Endothelial cell of umbilical vein (primary cell): Measurements from ENCODE around the gene CPLX1. TPM values are rescaled to one million over a fixed set of nuclear protein-coding genes. Genes with fewer than 3 reads are reported as not detected.

ENCODE experiments used
- BruUV-seq: library from RNA; stranded (reverse); fragments of 400-500 nt; replicated peaks from 2 replicates; lab custom pipeline; 2021; lab: Mats Ljungman, UMichigan
- CTCF ChIA-PET: fragments of 300-600, 350-600 bp; sonication (Branson Sonifier 250); formaldehyde crosslinking; loops from one replicate; lab custom pipeline; 2021; ENCODE audit warnings: antibody characterized with exemption, inconsistent platforms; lab: Charles Lee
- POLR2A ChIA-PET: fragments of 300-600, 350-600 bp; sonication (Branson Sonifier 250); formaldehyde crosslinking; loops from one replicate; lab custom pipeline; 2021; ENCODE audit warnings: antibody characterized with exemption, inconsistent platforms; lab: Charles Lee
- DNase-seq: peaks from one replicate; pipeline ENCODE4 v3.0.0-alpha.2; 2011; ENCODE audit warnings: low read depth, low spot score
- FAIRE-seq: peaks from 2 replicates; lab custom pipeline; 2011; peaks lifted over from hg19 to GRCh38; lab: Jason Lieb, UNC
- H2AFZ ChIP-seq: 2 replicates; pipeline ENCODE4 v1.6.0; 2012; ENCODE audit warnings: low read depth, low read length, control low read depth, inconsistent platforms
- H3K27ac ChIP-seq: 2 replicates; pipeline ENCODE4 v1.5.1; 2011; ENCODE audit warnings: low read depth, mild to moderate bottlenecking, control low read depth, low read length, moderate library complexity; ENCODE audit not compliant: insufficient read depth
- H3K27me3 ChIP-seq, 2 experiments: 2 replicates each; pipeline versions ENCODE4 v1.6.0 to v1.6.1; 2011; ENCODE audit warnings: low read length in 2 of 2, mixed read lengths in 1 of 2; ENCODE audit not compliant: control insufficient read depth in 2 of 2, insufficient read depth in 2 of 2
- H3K36me3 ChIP-seq, 2 experiments: 2 replicates in 1 of 2; 3 replicates in 1 of 2; pipeline ENCODE4 v1.5.1; 2011; ENCODE audit warnings: low read length in 2 of 2, mild to moderate bottlenecking in 1 of 2, moderate library complexity in 1 of 2; ENCODE audit not compliant: control insufficient read depth in 2 of 2, insufficient read depth in 2 of 2; ENCODE audit errors: extremely low read depth in 1 of 2
- H3K4me1 ChIP-seq: 3 replicates; pipeline ENCODE4 v1.5.1; 2011; ENCODE audit warnings: mild to moderate bottlenecking, low read length; ENCODE audit not compliant: control insufficient read depth, insufficient read depth; ENCODE audit errors: extremely low read depth
- H3K4me2 ChIP-seq: 2 replicates; pipeline ENCODE4 v1.6.1; 2011; ENCODE audit warnings: low read length, control low read depth, mixed read lengths; ENCODE audit not compliant: insufficient read depth
- H3K4me3 ChIP-seq, 3 experiments: fragments of 200-600 bp in 1 of 3; sonication (generic), shearing (Covaris generic) in 1 of 3; replicated peaks in 1 of 3; 2 replicates each; pipeline ENCODE4 v1.5.1; 2011 to 2016; ENCODE audit warnings: control low read depth in 3 of 3, low read length in 3 of 3, mild to moderate bottlenecking in 2 of 3, inconsistent platforms in 1 of 3, low read depth in 1 of 3, moderate library complexity in 1 of 3; ENCODE audit not compliant: insufficient read depth in 1 of 3
- H3K79me2 ChIP-seq: 2 replicates; pipeline ENCODE4 v1.6.0; 2012; ENCODE audit warnings: low read length, inconsistent platforms; ENCODE audit not compliant: control insufficient read depth, insufficient read depth
- H3K9ac ChIP-seq: replicated peaks from 2 replicates; pipeline ENCODE3; 2011; ENCODE audit warnings: low read length, control low read depth; ENCODE audit not compliant: insufficient read depth; ENCODE audit errors: extremely low read depth
- H3K9me1 ChIP-seq: replicated peaks from 3 replicates; pipeline ENCODE4 v1.6.0; 2011; ENCODE audit warnings: mild to moderate bottlenecking, low read length; ENCODE audit not compliant: control insufficient read depth, insufficient read depth; ENCODE audit errors: extremely low read depth
- H3K9me3 ChIP-seq: replicated peaks from 2 replicates; pipeline ENCODE4 v1.5.1; 2012; ENCODE audit warnings: low read length, inconsistent platforms; ENCODE audit not compliant: control insufficient read depth, insufficient read depth
- H4K20me1 ChIP-seq: replicated peaks from 2 replicates; pipeline ENCODE3; 2011; ENCODE audit warnings: mild to moderate bottlenecking, low read length; ENCODE audit not compliant: control insufficient read depth, insufficient read depth; ENCODE audit errors: extremely low read depth
- EZH2 ChIP-seq: IDR thresholded peaks from 2 replicates; pipeline ENCODE4 v1.6.1; 2012; ENCODE audit warnings: borderline replicate concordance, low read depth, mild to moderate bottlenecking, moderate library complexity, low read length, inconsistent platforms; ENCODE audit not compliant: severe bottlenecking
- FOS ChIP-seq: IDR thresholded peaks from 2 replicates; pipeline ENCODE4 v1.6.1; 2011; ENCODE audit warnings: mild to moderate bottlenecking, low read length, moderate library complexity, borderline replicate concordance; ENCODE audit not compliant: insufficient read depth
- MAX ChIP-seq: IDR thresholded peaks from 2 replicates; pipeline ENCODE4 v1.6.1; 2011; ENCODE audit not compliant: insufficient read depth, insufficient read length
- MYC ChIP-seq: IDR thresholded peaks from one replicate; pipeline ENCODE4 v1.6.1; 2011; ENCODE audit warnings: mild to moderate bottlenecking, low read depth, low read length
- POLR2A ChIP-seq: IDR thresholded peaks from 2 replicates; pipeline ENCODE4 v1.6.1; 2012; ENCODE audit warnings: low read depth, mild to moderate bottlenecking, control low read depth, low read length
- POLR2AphosphoS5 ChIP-seq: IDR thresholded peaks from 2 replicates; pipeline ENCODE4 v1.6.1; 2012; ENCODE audit warnings: low read depth, mild to moderate bottlenecking, control low read depth, low read length, moderate library complexity; ENCODE audit not compliant: insufficient read depth
- dilution Hi-C: fragments of 300-500 bp; cut with MboI; formaldehyde crosslinking; loops from one replicate; pipeline ENCODE4 v1.15.0; 2019; ENCODE audit warnings: low sequenced_read_pairs; ENCODE audit not compliant: extremely low pct_ligation_motif_present
- intact Hi-C: fragments of 100-400 bp; cut with micrococcal nuclease; formaldehyde crosslinking; loops from one replicate; pipeline ENCODE4 v1.10.0; 2022
- polyA plus RNA-seq, 4 experiments: library from polyadenylated mRNA; depleted of rRNA in 3 of 4; stranded (reverse) in 3 of 4; unstranded in 1 of 4; fragments of >200 nt; gene quantifications; 2 replicates each; pipeline versions ENCODE4 v1.2.1 to v1.2.3, GENCODE V29; 2011 to 2012; ENCODE audit warnings: missing spikeins in 1 of 4
- total RNA-seq: library from RNA; stranded (reverse); gene quantifications from 2 replicates; pipeline ENCODE4 v1.2.3, GENCODE V29; 2021
- TF ChIP-seq, protein P1 (sequence below), 2 donors: IDR thresholded peaks; 1 replicate in 1 of 2; 2 replicates in 1 of 2; pipeline ENCODE4 v1.5.1; 2011; ENCODE audit warnings: low read length in 2 of 2, mild to moderate bottlenecking in 2 of 2, moderate library complexity in 2 of 2, control low read depth in 1 of 2, inconsistent platforms in 1 of 2, low read depth in 1 of 2; ENCODE audit not compliant: insufficient read depth in 1 of 2; ENCODE audit errors: extremely low read depth in 1 of 2

CPLX1 gene
- total and polyA plus RNA-seq, 2 donors (not counting 3 experiments of a cell fraction or from before 2014, with no cell fraction given), result 1.0 to 1.8 TPM

DNA sequence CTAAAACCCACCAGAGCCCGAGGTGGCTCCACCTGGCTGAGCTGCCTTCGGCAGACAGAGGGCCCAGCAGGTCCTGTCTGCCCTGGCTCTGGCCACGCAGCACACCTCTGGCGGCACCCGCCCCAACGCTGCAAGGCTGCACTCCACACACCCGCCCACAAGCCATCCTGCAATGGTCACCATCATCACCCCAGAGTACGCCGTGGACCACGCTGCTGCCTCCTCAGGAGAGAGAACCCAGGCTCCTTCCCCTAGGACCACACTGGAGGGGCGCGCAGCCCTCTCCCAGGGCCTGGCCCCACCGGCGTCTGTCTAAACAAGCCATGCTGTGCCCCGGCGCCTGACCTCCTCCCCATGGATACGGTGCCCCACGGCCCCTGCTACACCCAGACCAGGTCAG is 39.6 kb upstream of the CPLX1 start:
- POLR2A ChIA-PET, result no interaction called here

More for the DNA sequence above, 39.6 kb upstream of the CPLX1 start:
- H3K36me3 ChIP-seq, result peaks cover 0 to 53% of the 10 kb centered on the region in 2 experiments
- H3K9ac ChIP-seq, result no peak overlapping the region
- H3K9me1 ChIP-seq, result no peaks in the 10 kb centered on the region
- no TSS peak for BruUV-seq
- FAIRE-seq, result no peak
- intact Hi-C loops, result no loop called here
- H3K4me2 ChIP-seq, result no peak overlapping the region
- dilution Hi-C loops, result no loop called here
- no peaks in the 10 kb centered on the region for H3K27me3 ChIP-seq
- no peaks in the 10 kb centered on the region for H4K20me1 ChIP-seq
- CTCF ChIA-PET, result no interaction called here
- TF ChIP-seq POLR2AphosphoS5, result no peak
- TF ChIP-seq, protein P1, sequence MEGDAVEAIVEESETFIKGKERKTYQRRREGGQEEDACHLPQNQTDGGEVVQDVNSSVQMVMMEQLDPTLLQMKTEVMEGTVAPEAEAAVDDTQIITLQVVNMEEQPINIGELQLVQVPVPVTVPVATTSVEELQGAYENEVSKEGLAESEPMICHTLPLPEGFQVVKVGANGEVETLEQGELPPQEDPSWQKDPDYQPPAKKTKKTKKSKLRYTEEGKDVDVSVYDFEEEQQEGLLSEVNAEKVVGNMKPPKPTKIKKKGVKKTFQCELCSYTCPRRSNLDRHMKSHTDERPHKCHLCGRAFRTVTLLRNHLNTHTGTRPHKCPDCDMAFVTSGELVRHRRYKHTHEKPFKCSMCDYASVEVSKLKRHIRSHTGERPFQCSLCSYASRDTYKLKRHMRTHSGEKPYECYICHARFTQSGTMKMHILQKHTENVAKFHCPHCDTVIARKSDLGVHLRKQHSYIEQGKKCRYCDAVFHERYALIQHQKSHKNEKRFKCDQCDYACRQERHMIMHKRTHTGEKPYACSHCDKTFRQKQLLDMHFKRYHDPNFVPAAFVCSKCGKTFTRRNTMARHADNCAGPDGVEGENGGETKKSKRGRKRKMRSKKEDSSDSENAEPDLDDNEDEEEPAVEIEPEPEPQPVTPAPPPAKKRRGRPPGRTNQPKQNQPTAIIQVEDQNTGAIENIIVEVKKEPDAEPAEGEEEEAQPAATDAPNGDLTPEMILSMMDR (IDR thresholded peaks at IDR 0.05; ENCODE audit: extremely low read depth in 1 of 2, insufficient read depth in 1 of 2, low read depth in 1 of 2, low read length in 2 of 2), result no peak
- no peak for TF ChIP-seq EZH2
- TF ChIP-seq MAX, result no peak
- TF ChIP-seq POLR2A, result no peak
- no peak for TF ChIP-seq MYC
- TF ChIP-seq FOS, result no peak
- H3K4me3 ChIP-seq, result no peak overlapping the region
- no peaks in the 10 kb centered on the region for H3K4me1 ChIP-seq
- no peak overlapping the region for H3K27ac ChIP-seq
- no peak for DNase-seq
- no peaks in the 10 kb centered on the region for H3K9me3 ChIP-seq
- no peak overlapping the region for H2AFZ ChIP-seq
- H3K79me2 ChIP-seq, result no peaks in the 10 kb centered on the region
